K562 (cell line): ENCODE measurements around the gene FERMT3. TPM values are rescaled to one million over a fixed set of nuclear protein-coding genes. Genes with fewer than 3 reads are reported as not detected.
A peak's percentile ranks its signal among the peaks of the same experiment; 100 is the strongest.

Source experiments
- ATAC-seq: fragments of 200-7000 bp; cut with Tn5 transposase; 3 replicates; pipeline ENCODE4 v1.9.1; 2020; ENCODE audit warnings: moderate library complexity
- BruUV-seq: library from RNA; stranded (reverse); fragments of 400-500 nt; replicated peaks from 2 replicates; lab custom pipeline; 2021; lab: Mats Ljungman, UMichigan
- CTCF ChIA-PET: fragments of 300-600 bp; formaldehyde crosslinking; extraction: SDS; loops from one replicate; lab custom pipeline; 2021; ENCODE audit warnings: low intra/inter-chr PET ratio; lab: Yijun Ruan, JAX
- POLR2A ChIA-PET: fragments of 300-600, 350-650 bp; sonication (Branson Sonifier 250); formaldehyde crosslinking; extraction: SDS; loops from one replicate; lab custom pipeline; 2021; ENCODE audit warnings: antibody characterized with exemption, inconsistent platforms; lab: Yijun Ruan, JAX
- DNase-seq, 4 experiments: peaks; one replicate each; pipeline versions ENCODE4 v3.0.0 to v3.0.0-alpha.2; 2011 to 2018; ENCODE audit warnings: low spot score in 3 of 4, mixed read lengths in 3 of 4; ENCODE audit errors: extremely low read depth in 1 of 4
- FAIRE-seq: peaks from 2 replicates; lab custom pipeline; 2011; peaks lifted over from hg19 to GRCh38; lab: Jason Lieb, UNC
- H2AFZ ChIP-seq: 2 replicates; pipeline ENCODE4 v1.6.0; 2011; ENCODE audit warnings: low read depth, low read length, control low read depth, inconsistent platforms
- H3K27ac ChIP-seq: fragments of 200-600 bp; 3 replicates; pipeline ENCODE4 v1.8.0; 2011; ENCODE audit warnings: low read depth, mild to moderate bottlenecking, control low read depth, inconsistent platforms, low read length, moderate library complexity, mixed read lengths; ENCODE audit errors: extremely low read depth
- H3K27me3 ChIP-seq, 2 experiments: fragments of 300-600 bp in 1 of 2; 2 replicates in 1 of 2; 3 replicates in 1 of 2; pipeline versions ENCODE4 v1.6.0 to v1.8.0; 2011; ENCODE audit warnings: inconsistent platforms in 2 of 2, low read length in 2 of 2, mild to moderate bottlenecking in 1 of 2, mixed read lengths in 1 of 2, moderate library complexity in 1 of 2; ENCODE audit not compliant: control insufficient read depth in 2 of 2, insufficient read depth in 2 of 2
- H3K36me3 ChIP-seq: fragments of 300-600 bp; 3 replicates; pipeline ENCODE4 v1.8.0; 2011; ENCODE audit warnings: mild to moderate bottlenecking, low read length, inconsistent platforms; ENCODE audit not compliant: control insufficient read depth, insufficient read depth
- H3K4me1 ChIP-seq, 2 experiments: fragments of 200-600 bp in 1 of 2; replicated peaks in 1 of 2; 2 replicates in 1 of 2; 3 replicates in 1 of 2; pipeline versions ENCODE4 v1.5.1 to v1.8.0; 2011; ENCODE audit warnings: inconsistent platforms in 2 of 2, low read length in 2 of 2, mild to moderate bottlenecking in 1 of 2, mixed read lengths in 1 of 2, moderate library complexity in 1 of 2; ENCODE audit not compliant: control insufficient read depth in 2 of 2, insufficient read depth in 2 of 2
- H3K4me2 ChIP-seq: 2 replicates; pipeline ENCODE4 v1.6.1; 2011; ENCODE audit warnings: low read length, control low read depth, inconsistent platforms, mixed read lengths; ENCODE audit not compliant: insufficient read depth
- H3K4me3 ChIP-seq: fragments of 200-600 bp; sonication (generic), shearing (Covaris generic); 2 replicates; pipeline ENCODE4 v1.5.1; 2016; ENCODE audit warnings: control low read depth, inconsistent platforms
- H3K79me2 ChIP-seq: fragments of 200-600 bp; 3 replicates; pipeline ENCODE4 v1.8.0; 2011; ENCODE audit warnings: low read length, inconsistent platforms; ENCODE audit not compliant: control insufficient read depth, insufficient read depth
- H3K9ac ChIP-seq, 2 experiments: 2 replicates each; pipeline versions ENCODE4 v1.6.0 to v1.6.1; 2011; ENCODE audit warnings: low read depth in 2 of 2, low read length in 2 of 2, control low read depth in 1 of 2, inconsistent platforms in 1 of 2, mild to moderate bottlenecking in 1 of 2, mixed read lengths in 1 of 2; ENCODE audit not compliant: insufficient read depth in 1 of 2
- H3K9me1 ChIP-seq: one replicate; pipeline ENCODE4 v1.6.0; 2011; ENCODE audit warnings: inconsistent platforms, mild to moderate bottlenecking, low read length, moderate library complexity; ENCODE audit not compliant: control insufficient read depth, insufficient read depth
- H3K9me3 ChIP-seq: replicated peaks from 2 replicates; pipeline ENCODE4 v1.5.1; 2011; ENCODE audit warnings: low read depth, low read length, inconsistent platforms; ENCODE audit not compliant: control insufficient read depth, insufficient read depth
- H4K20me1 ChIP-seq: replicated peaks from 2 replicates; pipeline ENCODE4 v1.6.1; 2011; ENCODE audit warnings: low read length, inconsistent platforms, mixed read lengths; ENCODE audit not compliant: control insufficient read depth, insufficient read depth
- BRD4 ChIP-seq: fragments of 200-600 bp; sonication (generic); IDR thresholded peaks from 2 replicates; pipeline ENCODE4 v1.6.1; 2017; ENCODE audit warnings: inconsistent platforms
- CBFB ChIP-seq: sonication (generic); formaldehyde crosslinking; IDR thresholded peaks from 2 replicates; pipeline ENCODE4 v1.4.0; 2020; ENCODE audit warnings: mild to moderate bottlenecking, missing genetic modification reagents
- CCNT2 ChIP-seq: IDR thresholded peaks from 2 replicates; pipeline ENCODE4 v1.6.1; 2011; ENCODE audit warnings: borderline replicate concordance, low read depth, mild to moderate bottlenecking, moderate library complexity, mixed read lengths, low read length; ENCODE audit not compliant: insufficient read length; ENCODE audit errors: extremely low read depth
- HNRNPLL ChIP-seq: fragments of 200-400 bp; formaldehyde crosslinking; IDR thresholded peaks from 2 replicates; pipeline ENCODE4 v1.6.1; 2017; ENCODE audit warnings: low read length, low read depth, mild to moderate bottlenecking; ENCODE audit not compliant: poor library complexity, severe bottlenecking
- POLR2AphosphoS2 ChIP-seq: IDR thresholded peaks from 2 replicates; pipeline ENCODE4 v1.6.1; 2012; ENCODE audit warnings: low read length, improper control_type of control experiment
- POLR2G ChIP-seq: fragments of 200-400 bp; formaldehyde crosslinking; IDR thresholded peaks from 2 replicates; pipeline ENCODE4 v1.6.1; 2017; ENCODE audit warnings: low read depth, mild to moderate bottlenecking, antibody characterized with exemption, low read length, moderate library complexity
- RBM22 ChIP-seq: fragments of 200-400 bp; formaldehyde crosslinking; IDR thresholded peaks from 2 replicates; pipeline ENCODE4 v1.6.1; 2018; ENCODE audit warnings: low read length, low read depth; ENCODE audit not compliant: poor library complexity, severe bottlenecking
- SNRNP70 ChIP-seq: fragments of 200-400 bp; formaldehyde crosslinking; optimal IDR thresholded peaks from 2 replicates; pipeline ENCODE3; 2017; ENCODE audit warnings: low read depth, low read length
- SPI1 ChIP-seq: IDR thresholded peaks from 2 replicates; pipeline ENCODE4 v1.6.1; 2011; ENCODE audit warnings: low read depth, low read length, control low read depth, borderline replicate concordance
- THRAP3 ChIP-seq: fragments of 450-650 bp; IDR thresholded peaks from 2 replicates; pipeline ENCODE4 v1.6.1; 2016; ENCODE audit warnings: mild to moderate bottlenecking, inconsistent platforms, borderline replicate concordance
- ZNF263 ChIP-seq: sonication (generic); formaldehyde crosslinking; IDR thresholded peaks from 2 replicates; pipeline ENCODE4 v1.8.0; 2022; ENCODE audit warnings: mild to moderate bottlenecking, missing genetic modification reagents, borderline replicate concordance
- ZNF589 ChIP-seq: fragments of 200-800 bp; sonication (Bioruptor generic); IDR thresholded peaks from 2 replicates; pipeline ENCODE4 v1.6.1; 2016; ENCODE audit warnings: low read depth, missing genetic modification characterization, missing compliant biosample characterization
- WGBS: fragments of 100-300 bp; shearing (Covaris generic); methylation state at CpG from one replicate; pipeline ENCODE4 v1.1.6; 2016; ENCODE audit warnings: low coverage, mixed read lengths; ENCODE audit not compliant: insufficient coverage; ENCODE audit errors: missing lambda C conversion rate; 5-methylcytosine and 5-hydroxymethylcytosine counted together
- in situ Hi-C: fragments of 300-500 bp; cut with MboI; formaldehyde crosslinking; loops from 4 replicates; pipeline ENCODE4 v1.15.0; 2018; ENCODE audit warnings: inconsistent platforms, mixed read lengths
- intact Hi-C: fragments of 100-400 bp; cut with micrococcal nuclease; formaldehyde crosslinking; loops from 2 replicates; pipeline ENCODE4 v1.14.2; 2022
- polyA plus RNA-seq, 8 experiments: library from polyadenylated mRNA; depleted of rRNA in 4 of 8; stranded (reverse) in 5 of 8; unstranded in 3 of 8; fragments of >200 nt; fragmentation: Nextera tagmentation in 2 of 8; fragmentation: Illumina TruSeq in 1 of 8; extraction: Ambion mirVana in 2 of 8; extraction: Trizol in 1 of 8; gene quantifications; 2 replicates each; pipeline versions ENCODE4 v1.2.1 to v1.2.3, GENCODE V29; 2011 to 2014; ENCODE audit warnings: inconsistent platforms in 1 of 8, missing spikeins in 1 of 8
- total RNA-seq, 7 experiments: library from RNA; depleted of rRNA in 6 of 7; stranded (reverse); fragments of >200 nt in 6 of 7; fragmentation: Illumina TruSeq in 2 of 7; extraction: Trizol in 2 of 7; gene quantifications; 2 replicates each; pipeline versions ENCODE4 v1.2.1 to v1.2.3, GENCODE V29; 2011 to 2021; ENCODE audit warnings: low replicate concordance in 1 of 7
- TF ChIP-seq, protein P1 (sequence below): fragments of 450-650 bp; IDR thresholded peaks from 2 replicates; pipeline ENCODE4 v1.6.1; 2016; ENCODE audit warnings: borderline replicate concordance
- TF ChIP-seq, protein P2 (sequence below), 3 experiments: IDR thresholded peaks in 2 of 3; conservative IDR thresholded peaks in 1 of 3; 2 replicates each; pipeline ENCODE4 v1.5.1; 2011 to 2012; ENCODE audit warnings: low read length in 3 of 3, mild to moderate bottlenecking in 3 of 3, control low read depth in 2 of 3, improper control_type of control experiment in 1 of 3, inconsistent platforms in 1 of 3, low read depth in 1 of 3, mixed read lengths in 1 of 3, moderate library complexity in 1 of 3; ENCODE audit not compliant: insufficient read depth in 2 of 3
- TF ChIP-seq, protein P3 (sequence below): fragments of 450-650 bp; IDR thresholded peaks from 2 replicates; pipeline ENCODE4 v1.7.0; 2016; ENCODE audit warnings: borderline replicate concordance

FERMT3 gene
- total and polyA plus RNA-seq, 9 of the 15 experiments (the other 6 are each of a cell fraction or from before 2014, with no cell fraction given), result 3.2 to 275 (median 79.7) TPM

DNA sequence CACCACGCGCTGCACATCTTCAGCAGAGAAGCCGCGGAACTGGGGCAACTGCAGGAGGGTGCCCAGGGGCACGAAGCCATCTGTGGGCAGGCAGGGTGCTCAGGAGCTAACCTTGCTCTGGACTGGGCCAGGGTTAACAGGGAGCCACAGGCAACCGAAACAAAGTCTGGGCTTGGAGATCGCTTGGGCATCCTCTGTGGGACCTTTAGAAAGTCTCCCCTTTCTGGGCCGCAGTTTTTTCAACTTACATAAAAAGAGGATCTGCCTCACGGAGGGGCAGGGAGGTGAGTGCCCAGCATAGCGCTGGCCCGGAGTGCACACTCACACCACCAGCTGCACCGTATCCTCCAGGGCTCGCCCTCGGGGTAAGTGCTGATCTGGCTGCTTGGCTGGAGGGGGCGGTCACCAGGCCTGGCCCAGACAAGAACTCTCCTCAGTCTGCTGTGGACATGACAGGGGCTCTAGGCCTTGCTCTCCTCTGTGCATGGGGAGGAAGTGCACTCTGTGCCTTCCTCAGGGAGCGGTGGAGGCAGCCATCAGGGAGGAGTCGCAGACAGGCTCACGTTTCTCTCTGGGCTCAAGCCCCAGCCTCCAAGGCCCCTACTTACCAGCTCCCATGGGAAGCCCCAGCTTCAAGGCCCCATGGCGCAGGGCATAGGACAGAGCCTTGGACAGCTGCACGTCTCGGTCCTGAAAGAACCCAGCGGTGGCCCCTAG lies 18.5 kb downstream of the FERMT3 start:
- H3K79me2 ChIP-seq, result peaks cover 34% of the 10 kb centered on the region
- peak; percentile 79 for TF ChIP-seq SNRNP70
- TF ChIP-seq, protein P1, sequence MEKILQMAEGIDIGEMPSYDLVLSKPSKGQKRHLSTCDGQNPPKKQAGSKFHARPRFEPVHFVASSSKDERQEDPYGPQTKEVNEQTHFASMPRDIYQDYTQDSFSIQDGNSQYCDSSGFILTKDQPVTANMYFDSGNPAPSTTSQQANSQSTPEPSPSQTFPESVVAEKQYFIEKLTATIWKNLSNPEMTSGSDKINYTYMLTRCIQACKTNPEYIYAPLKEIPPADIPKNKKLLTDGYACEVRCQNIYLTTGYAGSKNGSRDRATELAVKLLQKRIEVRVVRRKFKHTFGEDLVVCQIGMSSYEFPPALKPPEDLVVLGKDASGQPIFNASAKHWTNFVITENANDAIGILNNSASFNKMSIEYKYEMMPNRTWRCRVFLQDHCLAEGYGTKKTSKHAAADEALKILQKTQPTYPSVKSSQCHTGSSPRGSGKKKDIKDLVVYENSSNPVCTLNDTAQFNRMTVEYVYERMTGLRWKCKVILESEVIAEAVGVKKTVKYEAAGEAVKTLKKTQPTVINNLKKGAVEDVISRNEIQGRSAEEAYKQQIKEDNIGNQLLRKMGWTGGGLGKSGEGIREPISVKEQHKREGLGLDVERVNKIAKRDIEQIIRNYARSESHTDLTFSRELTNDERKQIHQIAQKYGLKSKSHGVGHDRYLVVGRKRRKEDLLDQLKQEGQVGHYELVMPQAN, result no peak
- peak; percentile 70 for TF ChIP-seq POLR2G
- TF ChIP-seq CBFB (CRISPR knock-in tag), result 0 out of 2 replicates have a peak, but pooled peaks have one; percentile 8
- TF ChIP-seq, protein P2, sequence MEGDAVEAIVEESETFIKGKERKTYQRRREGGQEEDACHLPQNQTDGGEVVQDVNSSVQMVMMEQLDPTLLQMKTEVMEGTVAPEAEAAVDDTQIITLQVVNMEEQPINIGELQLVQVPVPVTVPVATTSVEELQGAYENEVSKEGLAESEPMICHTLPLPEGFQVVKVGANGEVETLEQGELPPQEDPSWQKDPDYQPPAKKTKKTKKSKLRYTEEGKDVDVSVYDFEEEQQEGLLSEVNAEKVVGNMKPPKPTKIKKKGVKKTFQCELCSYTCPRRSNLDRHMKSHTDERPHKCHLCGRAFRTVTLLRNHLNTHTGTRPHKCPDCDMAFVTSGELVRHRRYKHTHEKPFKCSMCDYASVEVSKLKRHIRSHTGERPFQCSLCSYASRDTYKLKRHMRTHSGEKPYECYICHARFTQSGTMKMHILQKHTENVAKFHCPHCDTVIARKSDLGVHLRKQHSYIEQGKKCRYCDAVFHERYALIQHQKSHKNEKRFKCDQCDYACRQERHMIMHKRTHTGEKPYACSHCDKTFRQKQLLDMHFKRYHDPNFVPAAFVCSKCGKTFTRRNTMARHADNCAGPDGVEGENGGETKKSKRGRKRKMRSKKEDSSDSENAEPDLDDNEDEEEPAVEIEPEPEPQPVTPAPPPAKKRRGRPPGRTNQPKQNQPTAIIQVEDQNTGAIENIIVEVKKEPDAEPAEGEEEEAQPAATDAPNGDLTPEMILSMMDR (IDR thresholded peaks at IDR 0.05 in 2 of 3, conservative IDR thresholded peaks at IDR 0.05 in 1 of 3; ENCODE audit: insufficient read depth in 2 of 3, low read depth in 1 of 3, low read length in 3 of 3), result 0 out of 6 replicates have a peak, but pooled peaks of 1 of the 3 experiments have one; percentile 3
- TF ChIP-seq ZNF589 (CRISPR knock-in tag), result no peak
- TF ChIP-seq POLR2AphosphoS2, result peak; percentile 58; the same call in 1 of the 2 replicates
- peak; percentile 53 for TF ChIP-seq RBM22
- peak; percentile 9 for TF ChIP-seq HNRNPLL
- peak; percentile 19 for TF ChIP-seq CCNT2
- TF ChIP-seq SPI1, result peak; percentile 74
- TF ChIP-seq, protein P3, sequence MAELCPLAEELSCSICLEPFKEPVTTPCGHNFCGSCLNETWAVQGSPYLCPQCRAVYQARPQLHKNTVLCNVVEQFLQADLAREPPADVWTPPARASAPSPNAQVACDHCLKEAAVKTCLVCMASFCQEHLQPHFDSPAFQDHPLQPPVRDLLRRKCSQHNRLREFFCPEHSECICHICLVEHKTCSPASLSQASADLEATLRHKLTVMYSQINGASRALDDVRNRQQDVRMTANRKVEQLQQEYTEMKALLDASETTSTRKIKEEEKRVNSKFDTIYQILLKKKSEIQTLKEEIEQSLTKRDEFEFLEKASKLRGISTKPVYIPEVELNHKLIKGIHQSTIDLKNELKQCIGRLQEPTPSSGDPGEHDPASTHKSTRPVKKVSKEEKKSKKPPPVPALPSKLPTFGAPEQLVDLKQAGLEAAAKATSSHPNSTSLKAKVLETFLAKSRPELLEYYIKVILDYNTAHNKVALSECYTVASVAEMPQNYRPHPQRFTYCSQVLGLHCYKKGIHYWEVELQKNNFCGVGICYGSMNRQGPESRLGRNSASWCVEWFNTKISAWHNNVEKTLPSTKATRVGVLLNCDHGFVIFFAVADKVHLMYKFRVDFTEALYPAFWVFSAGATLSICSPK, result no peak
- TF ChIP-seq ZNF263 (CRISPR knock-in tag), result no peak
- TF ChIP-seq THRAP3, result no peak
- TF ChIP-seq BRD4, result no peak

More for the DNA sequence above, 18.5 kb downstream of the FERMT3 start:
- Histone ChIP-seq H3K4me2 (peak overlapping the region; percentile 83), H3K9ac (peak overlapping the region; percentile 79 to 99), H3K9me3 (no peaks in the 10 kb centered on the region), H3K27me3 (no peaks in the 10 kb centered on the region), H4K20me1 (no peaks in the 10 kb centered on the region), H3K36me3 (peaks cover 52% of the 10 kb centered on the region; the same call in 2 of the 3 replicates), H3K4me1 (peaks cover 8 to 69% of the 10 kb centered on the region in 2 experiments; a peak in 4 of 5 replicates), H3K27ac (peak overlapping the region; percentile 93), H2AFZ (0 out of 2 replicates have a peak overlapping the region, but pooled peaks have one; percentile 93), H3K9me1 (peaks cover 5% of the 10 kb centered on the region), H3K4me3 (peak overlapping the region; percentile 64)
- intact Hi-C loops, result no loop called here
- 53% methylated on average over 20 of the region's 22 CpGs for WGBS
- ChIA-PET CTCF (no interaction called here), POLR2A (interaction anchor here (0.8 to 6.3 kb wide), 4 partner anchors 10 to 17 kb away, joined by 3 to 77 read pairs (median 8); partner anchors contain the start of gene FERMT3)
- FAIRE-seq, result peak; percentile 15
- DNase-seq, result peak in 2 of 4 experiments; percentile 27 to 46
- ATAC-seq, result peak; percentile 13
- in situ Hi-C loops, result no loop called here
- no TSS peak for BruUV-seq
